Measurements from ENCODE around the gene KCNIP4.

Gene KCNIP4

GRCh38 chr4:20926529-20926928 is 1022.0 kb downstream of the KCNIP4 start:
- Mint-ChIP-seq H3K4me1 (ENCODE audit: low read depth) (no peaks in the 10 kb centered on the region), H3K27me3 (no peaks in the 10 kb centered on the region), H3K4me3 (no peak overlapping the region), H3K9me3 (ENCODE audit: low read depth) (no peaks in the 10 kb centered on the region), H3K36me3 (no peaks in the 10 kb centered on the region), H3K27ac (no peak overlapping the region)

GRCh38 chr4:20925176-20925575 is 1023.4 kb downstream of the KCNIP4 start:
- no peaks in the 10 kb centered on the region for H3K4me1 Mint-ChIP-seq (ENCODE audit: low read depth)
- no peak overlapping the region for H3K4me3 Mint-ChIP-seq
- H3K27me3 Mint-ChIP-seq: no peaks in the 10 kb centered on the region
- H3K9me3 Mint-ChIP-seq (ENCODE audit: low read depth): no peaks in the 10 kb centered on the region
- H3K27ac Mint-ChIP-seq: no peak overlapping the region
- no peaks in the 10 kb centered on the region for H3K36me3 Mint-ChIP-seq

- H3K27ac Mint-ChIP-seq: no peak overlapping the region
- peaks cover 2% of the 10 kb centered on the region for H3K4me1 Mint-ChIP-seq (ENCODE audit: low read depth)
- H3K36me3 Mint-ChIP-seq: no peaks in the 10 kb centered on the region
- H3K4me3 Mint-ChIP-seq: no peak overlapping the region
- H3K27me3 Mint-ChIP-seq: no peaks in the 10 kb centered on the region
- H3K9me3 Mint-ChIP-seq (ENCODE audit: low read depth): no peaks in the 10 kb centered on the region
Observed at GRCh38 chr4:20922962-20923361, 1025.6 kb downstream of the KCNIP4 start.

- H3K9me3 Mint-ChIP-seq (ENCODE audit: low read depth): no peaks in the 10 kb centered on the region
- H3K27ac Mint-ChIP-seq: no peak overlapping the region
- peaks cover 19% of the 10 kb centered on the region for H3K4me1 Mint-ChIP-seq (ENCODE audit: low read depth)
- no peaks in the 10 kb centered on the region for H3K27me3 Mint-ChIP-seq
- peak overlapping the region; percentile 17 for H3K4me3 Mint-ChIP-seq
- H3K36me3 Mint-ChIP-seq: no peaks in the 10 kb centered on the region
Observed at GRCh38 chr4:20916106-20916505, 1032.5 kb downstream of the KCNIP4 start.

- Mint-ChIP-seq H3K9me3 (ENCODE audit: low read depth) (no peaks in the 10 kb centered on the region), H3K4me3 (no peak overlapping the region), H3K27me3 (no peaks in the 10 kb centered on the region), H3K27ac (no peak overlapping the region), H3K4me1 (ENCODE audit: low read depth) (no peaks in the 10 kb centered on the region), H3K36me3 (no peaks in the 10 kb centered on the region)
Observed at GRCh38 chr4:20904966-20905365, 1043.6 kb downstream of the KCNIP4 start.

GRCh38 chr4:20901851-20902250 is 1046.7 kb downstream of the KCNIP4 start:
- Mint-ChIP-seq H3K4me3 (no peak overlapping the region), H3K36me3 (no peaks in the 10 kb centered on the region), H3K9me3 (ENCODE audit: low read depth) (no peaks in the 10 kb centered on the region), H3K27ac (no peak overlapping the region), H3K27me3 (no peaks in the 10 kb centered on the region), H3K4me1 (ENCODE audit: low read depth) (no peaks in the 10 kb centered on the region)

GRCh38 chr4:20899591-20899990 is 1049.0 kb downstream of the KCNIP4 start:
- H3K4me3 Mint-ChIP-seq: no peak overlapping the region
- H3K27me3 Mint-ChIP-seq: no peaks in the 10 kb centered on the region
- no peaks in the 10 kb centered on the region for H3K9me3 Mint-ChIP-seq (ENCODE audit: low read depth)
- H3K27ac Mint-ChIP-seq: no peak overlapping the region
- H3K4me1 Mint-ChIP-seq (ENCODE audit: low read depth): no peaks in the 10 kb centered on the region
- H3K36me3 Mint-ChIP-seq: no peaks in the 10 kb centered on the region

- no peak overlapping the region for H3K27ac Mint-ChIP-seq
- no peaks in the 10 kb centered on the region for H3K9me3 Mint-ChIP-seq (ENCODE audit: low read depth)
- H3K36me3 Mint-ChIP-seq: no peaks in the 10 kb centered on the region
- no peaks in the 10 kb centered on the region for H3K4me1 Mint-ChIP-seq (ENCODE audit: low read depth)
- H3K4me3 Mint-ChIP-seq: no peak overlapping the region
- H3K27me3 Mint-ChIP-seq: no peaks in the 10 kb centered on the region
Observed at GRCh38 chr4:20895988-20896387, 1052.6 kb downstream of the KCNIP4 start.

- Mint-ChIP-seq H3K27ac (no peak overlapping the region), H3K4me3 (no peak overlapping the region), H3K27me3 (no peaks in the 10 kb centered on the region), H3K9me3 (ENCODE audit: low read depth) (no peaks in the 10 kb centered on the region), H3K36me3 (no peaks in the 10 kb centered on the region), H3K4me1 (ENCODE audit: low read depth) (no peaks in the 10 kb centered on the region)
Observed at GRCh38 chr4:20895208-20895607, 1053.4 kb downstream of the KCNIP4 start.

- Mint-ChIP-seq H3K4me3 (no peak overlapping the region), H3K9me3 (ENCODE audit: low read depth) (peaks cover 5% of the 10 kb centered on the region), H3K36me3 (no peaks in the 10 kb centered on the region)
Observed at GRCh38 chr4:20890761-20891160, 1057.8 kb downstream of the KCNIP4 start.

GRCh38 chr4:20889901-20890300 is 1058.7 kb downstream of the KCNIP4 start:
- Mint-ChIP-seq H3K9me3 (ENCODE audit: low read depth) (peaks cover 6% of the 10 kb centered on the region), H3K27me3 (no peaks in the 10 kb centered on the region), H3K27ac (no peak overlapping the region), H3K36me3 (no peaks in the 10 kb centered on the region), H3K4me1 (ENCODE audit: low read depth) (no peaks in the 10 kb centered on the region), H3K4me3 (no peak overlapping the region)

More at GRCh38 chr4:20890761-20891160, 1057.8 kb downstream of the KCNIP4 start:
- H3K27me3 Mint-ChIP-seq: no peaks in the 10 kb centered on the region
- H3K4me1 Mint-ChIP-seq (ENCODE audit: low read depth): no peaks in the 10 kb centered on the region
- no peak overlapping the region for H3K27ac Mint-ChIP-seq

- H3K4me3 Mint-ChIP-seq: no peak overlapping the region
- no peaks in the 10 kb centered on the region for H3K27me3 Mint-ChIP-seq
- no peak overlapping the region for H3K27ac Mint-ChIP-seq
- H3K9me3 Mint-ChIP-seq (ENCODE audit: low read depth): peaks cover 6% of the 10 kb centered on the region
- no peaks in the 10 kb centered on the region for H3K4me1 Mint-ChIP-seq (ENCODE audit: low read depth)
- no peaks in the 10 kb centered on the region for H3K36me3 Mint-ChIP-seq
Observed at GRCh38 chr4:20883677-20884076, 1064.9 kb downstream of the KCNIP4 start.

- no peaks in the 10 kb centered on the region for H3K36me3 Mint-ChIP-seq
- no peak overlapping the region for H3K4me3 Mint-ChIP-seq
- peaks cover 9% of the 10 kb centered on the region for H3K9me3 Mint-ChIP-seq (ENCODE audit: low read depth)
- no peak overlapping the region for H3K27ac Mint-ChIP-seq
- H3K4me1 Mint-ChIP-seq (ENCODE audit: low read depth): no peaks in the 10 kb centered on the region
- no peaks in the 10 kb centered on the region for H3K27me3 Mint-ChIP-seq
Observed at GRCh38 chr4:20883231-20883630, 1065.3 kb downstream of the KCNIP4 start.

- no peak overlapping the region for H3K27ac Mint-ChIP-seq
- no peaks in the 10 kb centered on the region for H3K36me3 Mint-ChIP-seq
- no peaks in the 10 kb centered on the region for H3K4me1 Mint-ChIP-seq (ENCODE audit: low read depth)
- H3K9me3 Mint-ChIP-seq (ENCODE audit: low read depth): peaks cover 10% of the 10 kb centered on the region
- H3K27me3 Mint-ChIP-seq: no peaks in the 10 kb centered on the region
- no peak overlapping the region for H3K4me3 Mint-ChIP-seq
Observed at GRCh38 chr4:20882500-20882899, 1066.1 kb downstream of the KCNIP4 start.

- H3K27ac Mint-ChIP-seq: no peak overlapping the region
Observed at GRCh38 chr4:20881658-20882057, 1066.9 kb downstream of the KCNIP4 start.

GRCh38 chr4:20878806-20879205 is 1069.8 kb downstream of the KCNIP4 start:
- H3K4me1 Mint-ChIP-seq (ENCODE audit: low read depth): no peaks in the 10 kb centered on the region
- H3K4me3 Mint-ChIP-seq: no peak overlapping the region
- peaks cover 4% of the 10 kb centered on the region for H3K9me3 Mint-ChIP-seq (ENCODE audit: low read depth)
- H3K36me3 Mint-ChIP-seq: no peaks in the 10 kb centered on the region
- no peak overlapping the region for H3K27ac Mint-ChIP-seq
- no peaks in the 10 kb centered on the region for H3K27me3 Mint-ChIP-seq

More at GRCh38 chr4:20881658-20882057, 1066.9 kb downstream of the KCNIP4 start:
- Mint-ChIP-seq H3K4me1 (ENCODE audit: low read depth) (no peaks in the 10 kb centered on the region), H3K27me3 (no peaks in the 10 kb centered on the region), H3K4me3 (no peak overlapping the region), H3K36me3 (no peaks in the 10 kb centered on the region), H3K9me3 (ENCODE audit: low read depth) (peaks cover 10% of the 10 kb centered on the region)

All from activated naive CD8-positive, alpha-beta T cell (primary cell).